ENCODE results near the gene CACNA1D. TPM values are rescaled to one million over a fixed set of nuclear protein-coding genes. Genes with fewer than 3 reads are reported as not detected.

Gene CACNA1D
- total and polyA plus RNA-seq, 2 donors from 2014 or later = 3.7 to 35.7 TPM

- Histone ChIP-seq H3K36me3 (ENCODE audit: control insufficient read depth in 2 of 3, insufficient read depth in 3 of 3, low read length in 3 of 3) (no peaks in the 10 kb centered on the region), H3K4me3 (ENCODE audit: low read length in 3 of 3) (no peak overlapping the region), H3K27me3 (ENCODE audit: control insufficient read depth, insufficient read depth, low read length) (no peaks in the 10 kb centered on the region), H3K9ac (ENCODE audit: low read length in 3 of 3) (no peak overlapping the region), H3K4me1 (ENCODE audit: control insufficient read depth in 2 of 3, insufficient read depth in 2 of 3, low read depth in 1 of 3, low read length in 3 of 3) (no peaks in the 10 kb centered on the region), H3K27ac (ENCODE audit: low read depth in 2 of 2, low read length in 2 of 2) (no peak overlapping the region), H3K9me3 (ENCODE audit: control insufficient read depth in 2 of 3, insufficient read depth in 1 of 3, low read length in 3 of 3) (no peaks in the 10 kb centered on the region)
- intact Hi-C loops (cut with DNase I) = no loop called here
- DNase-seq = peak in 1 of 5 donors; percentile 1
- TF ChIP-seq CTCF (IDR thresholded peaks at IDR 0.05; ENCODE audit: borderline replicate concordance, extremely low read depth, insufficient read depth) = no peak
- FAIRE-seq = no peak
Measured at GRCh38 chr3:53602866-53603265, 108.5 kb downstream of the CACNA1D start.

GRCh38 chr3:53604232-53604631 is 109.8 kb downstream of the CACNA1D start:
- no peak for DNase-seq
- intact Hi-C loops (cut with DNase I) = no loop called here
- Histone ChIP-seq H3K4me3 (ENCODE audit: low read length in 3 of 3) (no peak overlapping the region), H3K36me3 (ENCODE audit: control insufficient read depth in 2 of 3, insufficient read depth in 3 of 3, low read length in 3 of 3) (no peaks in the 10 kb centered on the region), H3K4me1 (ENCODE audit: control insufficient read depth in 2 of 3, insufficient read depth in 2 of 3, low read depth in 1 of 3, low read length in 3 of 3) (no peaks in the 10 kb centered on the region), H3K27ac (ENCODE audit: low read depth in 2 of 2, low read length in 2 of 2) (no peak overlapping the region), H3K9me3 (ENCODE audit: control insufficient read depth in 2 of 3, insufficient read depth in 1 of 3, low read length in 3 of 3) (no peaks in the 10 kb centered on the region), H3K27me3 (ENCODE audit: control insufficient read depth, insufficient read depth, low read length) (no peaks in the 10 kb centered on the region), H3K9ac (ENCODE audit: low read length in 3 of 3) (no peak overlapping the region)
- TF ChIP-seq CTCF (IDR thresholded peaks at IDR 0.05; ENCODE audit: borderline replicate concordance, extremely low read depth, insufficient read depth) = no peak
- FAIRE-seq = no peak

GRCh38 chr3:53606793-53607192 is 112.4 kb downstream of the CACNA1D start:
- no peaks in the 10 kb centered on the region for H3K4me1 ChIP-seq (ENCODE audit: control insufficient read depth in 2 of 3, insufficient read depth in 2 of 3, low read depth in 1 of 3, low read length in 3 of 3)
- no peak for FAIRE-seq
- no peak for DNase-seq
- no peaks in the 10 kb centered on the region for H3K36me3 ChIP-seq (ENCODE audit: control insufficient read depth in 2 of 3, insufficient read depth in 3 of 3, low read length in 3 of 3)
- H3K27me3 ChIP-seq (ENCODE audit: control insufficient read depth, insufficient read depth, low read length) = no peaks in the 10 kb centered on the region
- no peak overlapping the region for H3K9ac ChIP-seq (ENCODE audit: low read length in 3 of 3)
- intact Hi-C loops (cut with DNase I) = no loop called here
- no peak overlapping the region for H3K4me3 ChIP-seq (ENCODE audit: low read length in 3 of 3)
- H3K9me3 ChIP-seq (ENCODE audit: control insufficient read depth in 2 of 3, insufficient read depth in 1 of 3, low read length in 3 of 3) = no peaks in the 10 kb centered on the region
- no peak for TF ChIP-seq CTCF (IDR thresholded peaks at IDR 0.05; ENCODE audit: borderline replicate concordance, extremely low read depth, insufficient read depth)
- H3K27ac ChIP-seq (ENCODE audit: low read depth in 2 of 2, low read length in 2 of 2) = no peak overlapping the region

GRCh38 chr3:53612508-53612907 is 118.1 kb downstream of the CACNA1D start:
- no peaks in the 10 kb centered on the region for H3K9me3 ChIP-seq (ENCODE audit: control insufficient read depth in 2 of 3, insufficient read depth in 1 of 3, low read length in 3 of 3)
- no peak overlapping the region for H3K9ac ChIP-seq (ENCODE audit: low read length in 3 of 3)
- no peak for TF ChIP-seq CTCF (IDR thresholded peaks at IDR 0.05; ENCODE audit: borderline replicate concordance, extremely low read depth, insufficient read depth)
- intact Hi-C loops (cut with DNase I) = no loop called here
- H3K27me3 ChIP-seq (ENCODE audit: control insufficient read depth, insufficient read depth, low read length) = no peaks in the 10 kb centered on the region
- no peak for DNase-seq
- H3K4me1 ChIP-seq (ENCODE audit: control insufficient read depth in 2 of 3, insufficient read depth in 2 of 3, low read depth in 1 of 3, low read length in 3 of 3) = peaks cover 0 to 10% (median 6%) of the 10 kb centered on the region in 3 donors
- no peak for FAIRE-seq
- no peaks in the 10 kb centered on the region for H3K36me3 ChIP-seq (ENCODE audit: control insufficient read depth in 2 of 3, insufficient read depth in 3 of 3, low read length in 3 of 3)
- H3K27ac ChIP-seq (ENCODE audit: low read depth in 2 of 2, low read length in 2 of 2) = no peak overlapping the region
- H3K4me3 ChIP-seq (ENCODE audit: low read length in 3 of 3) = no peak overlapping the region

Data from kidney (tissue), 14 donors.